ENCODE results near the gene FGFR2. TPM values are rescaled to one million over a fixed set of nuclear protein-coding genes. Genes with fewer than 3 reads are reported as not detected.

The FGFR2 gene
- total RNA-seq, 1 experiment from 2014 or later: 19.7 TPM

GRCh38 chr10:121599947-121600346 lies 1.7 kb upstream of the FGFR2 start:
- RAD21 ChIA-PET (ENCODE audit: low non-redundant PET in 1 of 2, low total read pairs in 2 of 2, uncharacterized antibody in 2 of 2, unreplicated experiment in 2 of 2): no interaction called here
- ATAC-seq: no peak
- Histone ChIP-seq H3K27ac (ENCODE audit: low read depth, low read length) (no peak overlapping the region), H2AFZ (ENCODE audit: low read depth, low read length, poor library complexity, severe bottlenecking) (peak overlapping the region; percentile 98), H4K20me1 (ENCODE audit: insufficient read depth) (no peaks in the 10 kb centered on the region), H3K79me2 (ENCODE audit: insufficient read depth, low read length) (no peaks in the 10 kb centered on the region), H3K4me3 (replicated peaks in 1 of 2; ENCODE audit: low read depth in 1 of 2, low read length in 2 of 2) (no peak overlapping the region), H3K4me2 (ENCODE audit: low read length) (no peak overlapping the region), H3K27me3 (ENCODE audit: insufficient read depth, low read length) (no peaks in the 10 kb centered on the region), H3K9me2 (ENCODE audit: insufficient read depth) (no peaks in the 10 kb centered on the region), H3K9ac (ENCODE audit: low read length) (no peak overlapping the region), H3K36me3 (ENCODE audit: control insufficient read depth in 1 of 2, insufficient read depth in 2 of 2, low read length in 2 of 2) (no peaks in the 10 kb centered on the region), H3K4me1 (ENCODE audit: control insufficient read depth in 1 of 2, insufficient read depth in 2 of 2, low read length in 2 of 2) (peaks cover 5 to 17% of the 10 kb centered on the region in 2 experiments; a peak in 3 of 4 replicates), H3K9me3 (ENCODE audit: control insufficient read depth in 1 of 2, insufficient read depth in 1 of 2, low read depth in 1 of 2, low read length in 2 of 2) (no peaks in the 10 kb centered on the region)
- TF ChIP-seq SRF (IDR thresholded peaks at IDR 0.05; ENCODE audit: low read depth): no peak
- no peak for TF ChIP-seq POLR2AphosphoS5 (IDR thresholded peaks at IDR 0.05; ENCODE audit: low read depth, low read length)
- no peak for TF ChIP-seq ATF3 (IDR thresholded peaks at IDR 0.05)
- TF ChIP-seq CBX3 (IDR thresholded peaks at IDR 0.05; ENCODE audit: low read depth): no peak
- no peak for TF ChIP-seq SIN3A (IDR thresholded peaks at IDR 0.05; ENCODE audit: low read depth)
- TF ChIP-seq ZFX (IDR thresholded peaks at IDR 0.05): no peak
- TF ChIP-seq ZBTB33 (IDR thresholded peaks at IDR 0.05; ENCODE audit: extremely low read depth, insufficient replicate concordance, low read length): no peak
- no peak for TF ChIP-seq EZH2 (IDR thresholded peaks at IDR 0.05)
- TF ChIP-seq REST (IDR thresholded peaks at IDR 0.05; ENCODE audit: low read depth): no peak
- no peak for TF ChIP-seq ZNF274 (IDR thresholded peaks at IDR 0.05; ENCODE audit: low read depth, low read length)
- no peak for TF ChIP-seq SP1 (IDR thresholded peaks at IDR 0.05; ENCODE audit: low read depth)
- no peak for TF ChIP-seq JUND (IDR thresholded peaks at IDR 0.05)
- TF ChIP-seq EGR1 (IDR thresholded peaks at IDR 0.05; ENCODE audit: low read depth): no peak
- TF ChIP-seq CTCF (IDR thresholded peaks at IDR 0.05 in 2 of 3, conservative IDR thresholded peaks at IDR 0.05 in 1 of 3; ENCODE audit: borderline replicate concordance in 1 of 3, insufficient read depth in 1 of 3, low read depth in 2 of 3, low read length in 2 of 3): no peak
- CTCF ChIA-PET: no interaction called here
- no peak for DNase-seq (ENCODE audit: low read depth, low spot score)
- POLR2A ChIA-PET: no interaction called here
- no TSS peak for BruUV-seq (replicated peaks)
- intact Hi-C loops (cut with micrococcal nuclease): loop anchor here (5.0 to 10.0 kb wide), 2 partner anchors 273 to 295 kb away; no protein-coding TSS in a partner anchor
